MM.1S (cell line): ENCODE data around the gene ZNF469.

ENCODE experiments used
- CTCF ChIP-seq: fragments of 300-600 bp; sonication (generic); IDR thresholded peaks from 2 replicates; pipeline ENCODE4 v1.5.1; 2016; ENCODE audit warnings: antibody characterized with exemption, low read length, mixed read lengths
- EZH2 ChIP-seq: fragments of 300-600 bp; sonication (generic); optimal IDR thresholded peaks from 2 replicates; pipeline ENCODE3; 2017; ENCODE audit warnings: low read depth, mild to moderate bottlenecking, antibody characterized with exemption, low read length, mixed read lengths

GRCh38 chr16:88391144-88391850, 8.5 kb downstream of the ZNF469 start:
- no peak for TF ChIP-seq CTCF
- TF ChIP-seq EZH2, result no peak
